ENCODE data around the gene CD1C.

The CD1C gene

DNA sequence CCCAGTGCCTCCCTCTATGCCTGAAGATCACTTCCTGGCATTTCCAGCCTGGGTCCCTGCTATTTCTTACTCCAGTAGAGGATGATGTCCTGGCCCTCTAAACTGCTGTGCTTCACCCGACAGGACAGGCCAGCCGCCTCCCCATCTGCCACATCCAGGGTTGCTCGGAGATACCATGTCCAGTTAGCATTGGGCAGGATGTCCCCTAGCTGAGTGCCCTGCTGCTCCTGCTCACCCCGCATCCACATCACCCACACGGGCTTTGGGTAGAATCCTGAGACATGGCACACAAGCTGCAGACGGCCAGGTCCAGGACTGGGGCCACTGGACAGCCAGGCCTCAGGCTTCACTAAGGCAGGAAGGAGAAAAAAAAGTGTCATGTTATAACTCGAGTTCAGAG lies 39.6 kb downstream of the CD1C start:
- H3K27ac ChIP-seq = no peak overlapping the region
- no peak for DNase-seq
- H3K36me3 ChIP-seq = no peaks in the 10 kb centered on the region
- TF ChIP-seq, protein P1, sequence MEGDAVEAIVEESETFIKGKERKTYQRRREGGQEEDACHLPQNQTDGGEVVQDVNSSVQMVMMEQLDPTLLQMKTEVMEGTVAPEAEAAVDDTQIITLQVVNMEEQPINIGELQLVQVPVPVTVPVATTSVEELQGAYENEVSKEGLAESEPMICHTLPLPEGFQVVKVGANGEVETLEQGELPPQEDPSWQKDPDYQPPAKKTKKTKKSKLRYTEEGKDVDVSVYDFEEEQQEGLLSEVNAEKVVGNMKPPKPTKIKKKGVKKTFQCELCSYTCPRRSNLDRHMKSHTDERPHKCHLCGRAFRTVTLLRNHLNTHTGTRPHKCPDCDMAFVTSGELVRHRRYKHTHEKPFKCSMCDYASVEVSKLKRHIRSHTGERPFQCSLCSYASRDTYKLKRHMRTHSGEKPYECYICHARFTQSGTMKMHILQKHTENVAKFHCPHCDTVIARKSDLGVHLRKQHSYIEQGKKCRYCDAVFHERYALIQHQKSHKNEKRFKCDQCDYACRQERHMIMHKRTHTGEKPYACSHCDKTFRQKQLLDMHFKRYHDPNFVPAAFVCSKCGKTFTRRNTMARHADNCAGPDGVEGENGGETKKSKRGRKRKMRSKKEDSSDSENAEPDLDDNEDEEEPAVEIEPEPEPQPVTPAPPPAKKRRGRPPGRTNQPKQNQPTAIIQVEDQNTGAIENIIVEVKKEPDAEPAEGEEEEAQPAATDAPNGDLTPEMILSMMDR (IDR thresholded peaks at IDR 0.05; ENCODE audit: low read depth, low read length) = no peak
- H3K27me3 ChIP-seq (ENCODE audit: insufficient read depth, low read depth, severe bottlenecking) = peaks cover 100% of the 10 kb centered on the region
- H3K4me3 ChIP-seq (ENCODE audit: low read depth, low read length) = no peak overlapping the region
- H3K9me3 ChIP-seq (ENCODE audit: severe bottlenecking) = no peaks in the 10 kb centered on the region

DNA sequence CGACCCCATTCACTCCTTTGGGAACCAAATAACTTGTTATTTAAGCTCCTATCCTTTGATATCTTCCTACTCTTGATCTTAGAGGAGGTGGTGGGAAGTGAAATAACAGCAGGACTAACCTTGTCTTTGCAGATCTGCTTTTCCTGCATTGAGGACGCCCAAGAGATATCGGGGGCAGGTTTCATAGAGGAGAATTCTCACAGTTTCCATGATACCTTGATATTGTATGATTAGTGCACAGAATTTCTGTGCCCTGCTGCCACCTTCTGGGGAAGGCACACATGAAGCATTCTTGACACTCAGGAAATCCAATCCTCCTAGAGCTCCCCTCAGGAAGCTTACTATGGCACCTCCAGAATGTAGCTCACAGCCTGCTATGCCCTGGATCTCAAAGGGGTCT lies 40.0 kb downstream of the CD1C start:
- Histone ChIP-seq H3K9me3 (ENCODE audit: severe bottlenecking) (no peaks in the 10 kb centered on the region), H3K36me3 (no peaks in the 10 kb centered on the region), H3K27ac (no peak overlapping the region), H3K27me3 (ENCODE audit: insufficient read depth, low read depth, severe bottlenecking) (peaks cover 100% of the 10 kb centered on the region), H3K4me3 (ENCODE audit: low read depth, low read length) (no peak overlapping the region)
- no peak for DNase-seq
- TF ChIP-seq, protein P1 (IDR thresholded peaks at IDR 0.05; ENCODE audit: low read depth, low read length) = peak; percentile 31; the same call in 1 of the 2 replicates

DNA sequence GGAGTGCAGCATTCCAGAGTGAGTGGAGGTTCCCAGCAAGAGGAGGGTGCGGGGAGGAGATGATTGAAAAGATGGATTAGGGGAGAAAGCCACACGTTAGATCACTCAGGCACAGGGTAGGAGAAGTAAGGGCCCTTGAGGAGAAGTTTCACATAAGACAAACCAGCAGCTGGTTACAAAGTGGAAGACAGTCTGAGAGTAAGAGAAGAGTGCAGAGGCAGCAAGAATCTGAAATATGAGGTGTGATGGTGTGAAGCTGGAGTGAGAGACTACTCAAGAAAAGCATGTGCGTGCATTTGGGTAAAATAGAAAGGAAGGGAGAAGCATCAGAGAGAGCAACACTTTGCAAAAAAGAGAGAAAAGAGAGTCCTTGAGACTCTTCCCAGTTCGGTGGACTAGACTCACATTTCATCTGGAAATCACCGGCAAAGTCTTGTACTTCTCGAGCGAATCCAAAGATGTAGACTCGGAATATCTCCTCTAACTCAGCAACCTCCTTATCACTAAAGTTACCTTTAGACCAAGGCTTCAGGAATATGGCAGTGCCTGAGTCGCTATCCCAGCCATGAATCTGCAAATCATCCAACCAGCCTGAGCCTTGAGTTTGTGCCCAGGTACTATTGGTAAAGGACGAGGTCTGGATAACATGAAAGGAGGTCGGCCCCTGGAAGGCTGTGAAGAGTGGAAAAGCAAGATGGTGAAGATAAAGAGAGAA lies 40.8 kb downstream of the CD1C start:
- H3K9me3 ChIP-seq (ENCODE audit: severe bottlenecking) = no peaks in the 10 kb centered on the region
- TF ChIP-seq, protein P1 (IDR thresholded peaks at IDR 0.05; ENCODE audit: low read depth, low read length) = no peak
- no peak overlapping the region for H3K27ac ChIP-seq
- no peak for DNase-seq
- H3K36me3 ChIP-seq = no peaks in the 10 kb centered on the region
- H3K4me3 ChIP-seq (ENCODE audit: low read depth, low read length) = no peak overlapping the region
- peaks cover 100% of the 10 kb centered on the region for H3K27me3 ChIP-seq (ENCODE audit: insufficient read depth, low read depth, severe bottlenecking)

DNA sequence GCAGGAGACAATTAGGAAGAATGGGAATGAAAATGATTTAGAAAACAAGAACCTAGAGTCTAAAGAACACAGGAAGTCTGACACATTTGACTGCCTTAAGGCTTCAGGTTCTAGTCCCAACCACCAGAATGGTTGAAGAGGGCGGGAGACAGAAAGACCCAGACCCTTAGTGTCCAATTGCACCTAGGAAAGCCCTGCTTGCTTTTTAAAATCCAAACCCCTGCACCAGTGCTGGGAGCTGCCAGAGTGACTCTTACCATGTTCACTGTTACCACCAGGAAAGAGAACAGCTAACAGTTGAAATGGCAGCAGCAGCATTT lies 41.3 kb downstream of the CD1C start:
- H3K4me3 ChIP-seq (ENCODE audit: low read depth, low read length) = no peak overlapping the region

DNA sequence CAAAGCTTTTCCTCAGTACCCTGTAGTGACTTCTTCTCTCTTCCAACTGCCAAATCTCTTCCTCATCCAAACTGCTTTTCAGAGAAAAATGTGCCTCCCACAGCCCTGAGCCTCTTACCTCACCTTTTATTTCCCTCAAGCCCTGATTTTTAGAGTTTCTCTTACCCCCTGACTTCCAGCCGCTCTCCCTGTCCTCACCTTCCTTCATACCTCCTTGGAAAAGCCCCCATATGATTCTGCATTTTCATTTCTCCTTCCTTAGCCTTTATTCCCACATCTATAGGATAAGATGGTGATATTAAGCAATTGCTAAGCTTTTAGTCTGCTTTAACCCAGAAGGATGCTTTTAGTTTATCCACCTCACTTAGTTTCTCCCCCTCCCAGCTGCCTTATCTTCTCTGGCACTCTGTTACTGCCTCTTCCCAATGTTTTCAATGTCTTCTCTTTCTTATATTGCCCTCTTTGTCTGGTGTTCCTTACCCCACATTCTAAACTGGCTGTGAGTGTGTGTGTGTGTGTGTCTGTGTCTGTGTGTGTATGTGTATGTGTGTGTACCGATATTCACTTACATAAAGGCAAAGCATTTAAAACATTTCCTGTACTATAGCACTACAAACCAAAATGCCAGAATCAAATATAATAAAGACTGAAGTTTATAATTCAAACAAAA lies 41.9 kb downstream of the CD1C start, which contains the start of gene CD1B:
TSS of gene CD1B (minus strand) at position 51 of the 670 bp plus-strand sequence. CDS start 108 bp downstream, outside the sequence.
- H3K27me3 ChIP-seq (ENCODE audit: insufficient read depth, low read depth, severe bottlenecking) = peaks cover 97% of the 10 kb centered on the region
- TF ChIP-seq, protein P1 (IDR thresholded peaks at IDR 0.05; ENCODE audit: low read depth, low read length) = no peak
- no peak for DNase-seq
- no peaks in the 10 kb centered on the region for H3K36me3 ChIP-seq
- H3K4me3 ChIP-seq (ENCODE audit: low read depth, low read length) = no peak within 1 kb of the TSS
- H3K9me3 ChIP-seq (ENCODE audit: severe bottlenecking) = no peaks in the 10 kb centered on the region
- no peak within 1 kb of the TSS for H3K27ac ChIP-seq

More for the DNA sequence above, 41.3 kb downstream of the CD1C start:
- Histone ChIP-seq H3K27me3 (ENCODE audit: insufficient read depth, low read depth, severe bottlenecking) (peaks cover 100% of the 10 kb centered on the region), H3K36me3 (no peaks in the 10 kb centered on the region), H3K9me3 (ENCODE audit: severe bottlenecking) (no peaks in the 10 kb centered on the region), H3K27ac (no peak overlapping the region)
- TF ChIP-seq, protein P1 (IDR thresholded peaks at IDR 0.05; ENCODE audit: low read depth, low read length) = no peak
- no peak for DNase-seq

Measured in WERI-Rb-1 (cell line).